HEK293 (cell line): ENCODE data around the gene FZR1.

Experiments
- CTCF ChIP-seq: fragments of 450-650 bp; formaldehyde crosslinking; IDR thresholded peaks from 2 replicates; pipeline ENCODE4 v1.5.1; 2016; ENCODE audit warnings: missing biosample characterization, missing genetic modification characterization
- ZNF157 ChIP-seq: fragments of 450-650 bp; formaldehyde crosslinking; IDR thresholded peaks from 2 replicates; pipeline ENCODE4 v1.5.1; 2016; ENCODE audit warnings: missing biosample characterization, missing genetic modification characterization
- ZNF350 ChIP-seq: fragments of 450-650 bp; formaldehyde crosslinking; IDR thresholded peaks from 2 replicates; pipeline ENCODE4 v1.5.0; 2017; ENCODE audit warnings: missing biosample characterization, mild to moderate bottlenecking, missing genetic modification characterization

- no peak for TF ChIP-seq ZNF350
- TF ChIP-seq ZNF157 (tag by site-specific recombination), result no peak
- TF ChIP-seq CTCF (tag by site-specific recombination), result no peak
These were observed 48.4 kb upstream of the FZR1 start for GRCh38 chr19:3457528-3458228.
